Endothelial cell of umbilical vein (primary cell): ENCODE measurements around the gene TMEM14A. TPM values are rescaled to one million over a fixed set of nuclear protein-coding genes. Genes with fewer than 3 reads are reported as not detected.

Source experiments
- BruUV-seq: library from RNA; stranded (reverse); fragments of 400-500 nt; replicated peaks from 2 replicates; lab custom pipeline; 2021; lab: Mats Ljungman, UMichigan
- CTCF ChIA-PET: fragments of 300-600, 350-600 bp; sonication (Branson Sonifier 250); formaldehyde crosslinking; loops from one replicate; lab custom pipeline; 2021; ENCODE audit warnings: antibody characterized with exemption, inconsistent platforms; lab: Charles Lee
- POLR2A ChIA-PET: fragments of 300-600, 350-600 bp; sonication (Branson Sonifier 250); formaldehyde crosslinking; loops from one replicate; lab custom pipeline; 2021; ENCODE audit warnings: antibody characterized with exemption, inconsistent platforms; lab: Charles Lee
- DNase-seq: peaks from one replicate; pipeline ENCODE4 v3.0.0-alpha.2; 2011; ENCODE audit warnings: low read depth, low spot score
- FAIRE-seq: peaks from 2 replicates; lab custom pipeline; 2011; peaks lifted over from hg19 to GRCh38; lab: Jason Lieb, UNC
- H2AFZ ChIP-seq: 2 replicates; pipeline ENCODE4 v1.6.0; 2012; ENCODE audit warnings: low read depth, low read length, control low read depth, inconsistent platforms
- H3K27ac ChIP-seq: 2 replicates; pipeline ENCODE4 v1.5.1; 2011; ENCODE audit warnings: low read depth, mild to moderate bottlenecking, control low read depth, low read length, moderate library complexity; ENCODE audit not compliant: insufficient read depth
- H3K27me3 ChIP-seq, 2 experiments: 2 replicates each; pipeline versions ENCODE4 v1.6.0 to v1.6.1; 2011; ENCODE audit warnings: low read length in 2 of 2, mixed read lengths in 1 of 2; ENCODE audit not compliant: control insufficient read depth in 2 of 2, insufficient read depth in 2 of 2
- H3K36me3 ChIP-seq, 2 experiments: 2 replicates in 1 of 2; 3 replicates in 1 of 2; pipeline ENCODE4 v1.5.1; 2011; ENCODE audit warnings: low read length in 2 of 2, mild to moderate bottlenecking in 1 of 2, moderate library complexity in 1 of 2; ENCODE audit not compliant: control insufficient read depth in 2 of 2, insufficient read depth in 2 of 2; ENCODE audit errors: extremely low read depth in 1 of 2
- H3K4me1 ChIP-seq: 3 replicates; pipeline ENCODE4 v1.5.1; 2011; ENCODE audit warnings: mild to moderate bottlenecking, low read length; ENCODE audit not compliant: control insufficient read depth, insufficient read depth; ENCODE audit errors: extremely low read depth
- H3K4me2 ChIP-seq: 2 replicates; pipeline ENCODE4 v1.6.1; 2011; ENCODE audit warnings: low read length, control low read depth, mixed read lengths; ENCODE audit not compliant: insufficient read depth
- H3K4me3 ChIP-seq, 3 experiments: fragments of 200-600 bp in 1 of 3; sonication (generic), shearing (Covaris generic) in 1 of 3; replicated peaks in 1 of 3; 2 replicates each; pipeline ENCODE4 v1.5.1; 2011 to 2016; ENCODE audit warnings: control low read depth in 3 of 3, low read length in 3 of 3, mild to moderate bottlenecking in 2 of 3, inconsistent platforms in 1 of 3, low read depth in 1 of 3, moderate library complexity in 1 of 3; ENCODE audit not compliant: insufficient read depth in 1 of 3
- H3K79me2 ChIP-seq: 2 replicates; pipeline ENCODE4 v1.6.0; 2012; ENCODE audit warnings: low read length, inconsistent platforms; ENCODE audit not compliant: control insufficient read depth, insufficient read depth
- H3K9ac ChIP-seq: replicated peaks from 2 replicates; pipeline ENCODE3; 2011; ENCODE audit warnings: low read length, control low read depth; ENCODE audit not compliant: insufficient read depth; ENCODE audit errors: extremely low read depth
- H3K9me1 ChIP-seq: replicated peaks from 3 replicates; pipeline ENCODE4 v1.6.0; 2011; ENCODE audit warnings: mild to moderate bottlenecking, low read length; ENCODE audit not compliant: control insufficient read depth, insufficient read depth; ENCODE audit errors: extremely low read depth
- H3K9me3 ChIP-seq: replicated peaks from 2 replicates; pipeline ENCODE4 v1.5.1; 2012; ENCODE audit warnings: low read length, inconsistent platforms; ENCODE audit not compliant: control insufficient read depth, insufficient read depth
- H4K20me1 ChIP-seq: replicated peaks from 2 replicates; pipeline ENCODE3; 2011; ENCODE audit warnings: mild to moderate bottlenecking, low read length; ENCODE audit not compliant: control insufficient read depth, insufficient read depth; ENCODE audit errors: extremely low read depth
- EZH2 ChIP-seq: IDR thresholded peaks from 2 replicates; pipeline ENCODE4 v1.6.1; 2012; ENCODE audit warnings: borderline replicate concordance, low read depth, mild to moderate bottlenecking, moderate library complexity, low read length, inconsistent platforms; ENCODE audit not compliant: severe bottlenecking
- FOS ChIP-seq: IDR thresholded peaks from 2 replicates; pipeline ENCODE4 v1.6.1; 2011; ENCODE audit warnings: mild to moderate bottlenecking, low read length, moderate library complexity, borderline replicate concordance; ENCODE audit not compliant: insufficient read depth
- GATA2 ChIP-seq: IDR thresholded peaks from 2 replicates; pipeline ENCODE4 v1.7.0; 2011; ENCODE audit warnings: low read depth, mild to moderate bottlenecking, moderate library complexity, mixed read lengths, low read length; ENCODE audit not compliant: insufficient read length, insufficient read depth
- JUN ChIP-seq: IDR thresholded peaks from 2 replicates; pipeline ENCODE4 v1.6.1; 2011; ENCODE audit warnings: borderline replicate concordance, low read depth; ENCODE audit not compliant: insufficient read length, insufficient read depth
- MAX ChIP-seq: IDR thresholded peaks from 2 replicates; pipeline ENCODE4 v1.6.1; 2011; ENCODE audit not compliant: insufficient read depth, insufficient read length
- MYC ChIP-seq: IDR thresholded peaks from one replicate; pipeline ENCODE4 v1.6.1; 2011; ENCODE audit warnings: mild to moderate bottlenecking, low read depth, low read length
- POLR2A ChIP-seq: IDR thresholded peaks from 2 replicates; pipeline ENCODE4 v1.6.1; 2012; ENCODE audit warnings: low read depth, mild to moderate bottlenecking, control low read depth, low read length
- POLR2AphosphoS5 ChIP-seq: IDR thresholded peaks from 2 replicates; pipeline ENCODE4 v1.6.1; 2012; ENCODE audit warnings: low read depth, mild to moderate bottlenecking, control low read depth, low read length, moderate library complexity; ENCODE audit not compliant: insufficient read depth
- dilution Hi-C: fragments of 300-500 bp; cut with MboI; formaldehyde crosslinking; loops from one replicate; pipeline ENCODE4 v1.15.0; 2019; ENCODE audit warnings: low sequenced_read_pairs; ENCODE audit not compliant: extremely low pct_ligation_motif_present
- intact Hi-C: fragments of 100-400 bp; cut with micrococcal nuclease; formaldehyde crosslinking; loops from one replicate; pipeline ENCODE4 v1.10.0; 2022
- polyA plus RNA-seq, 4 experiments: library from polyadenylated mRNA; depleted of rRNA in 3 of 4; stranded (reverse) in 3 of 4; unstranded in 1 of 4; fragments of >200 nt; gene quantifications; 2 replicates each; pipeline versions ENCODE4 v1.2.1 to v1.2.3, GENCODE V29; 2011 to 2012; ENCODE audit warnings: missing spikeins in 1 of 4
- total RNA-seq: library from RNA; stranded (reverse); gene quantifications from 2 replicates; pipeline ENCODE4 v1.2.3, GENCODE V29; 2021
- TF ChIP-seq, protein P1 (sequence below), 2 donors: IDR thresholded peaks; 1 replicate in 1 of 2; 2 replicates in 1 of 2; pipeline ENCODE4 v1.5.1; 2011; ENCODE audit warnings: low read length in 2 of 2, mild to moderate bottlenecking in 2 of 2, moderate library complexity in 2 of 2, control low read depth in 1 of 2, inconsistent platforms in 1 of 2, low read depth in 1 of 2; ENCODE audit not compliant: insufficient read depth in 1 of 2; ENCODE audit errors: extremely low read depth in 1 of 2

Gene TMEM14A
- total and polyA plus RNA-seq, 2 donors (not counting 3 experiments of a cell fraction or from before 2014, with no cell fraction given) = 19.5 to 33.7 TPM

- POLR2A ChIA-PET = no interaction called here
- Histone ChIP-seq H3K9me1 (no peaks in the 10 kb centered on the region), H4K20me1 (no peaks in the 10 kb centered on the region), H3K36me3 (no peaks in the 10 kb centered on the region), H2AFZ (no peak overlapping the region), H3K79me2 (no peaks in the 10 kb centered on the region), H3K4me3 (no peak overlapping the region), H3K9ac (no peak overlapping the region), H3K27ac (no peak overlapping the region), H3K27me3 (peaks cover 0 to 2% of the 10 kb centered on the region in 2 experiments), H3K9me3 (no peaks in the 10 kb centered on the region), H3K4me2 (no peak overlapping the region), H3K4me1 (no peaks in the 10 kb centered on the region)
- CTCF ChIA-PET = interaction anchor here (0.9 to 7.8 kb wide), 3 partner anchors 13 to 234 kb away, joined by 4 to 62 read pairs (median 56); no protein-coding TSS in a partner anchor
- TF ChIP-seq JUN (no peak), EZH2 (no peak), POLR2A (no peak), MYC (no peak), POLR2AphosphoS5 (no peak), MAX (no peak), GATA2 (no peak), FOS (no peak)
- TF ChIP-seq, protein P1, sequence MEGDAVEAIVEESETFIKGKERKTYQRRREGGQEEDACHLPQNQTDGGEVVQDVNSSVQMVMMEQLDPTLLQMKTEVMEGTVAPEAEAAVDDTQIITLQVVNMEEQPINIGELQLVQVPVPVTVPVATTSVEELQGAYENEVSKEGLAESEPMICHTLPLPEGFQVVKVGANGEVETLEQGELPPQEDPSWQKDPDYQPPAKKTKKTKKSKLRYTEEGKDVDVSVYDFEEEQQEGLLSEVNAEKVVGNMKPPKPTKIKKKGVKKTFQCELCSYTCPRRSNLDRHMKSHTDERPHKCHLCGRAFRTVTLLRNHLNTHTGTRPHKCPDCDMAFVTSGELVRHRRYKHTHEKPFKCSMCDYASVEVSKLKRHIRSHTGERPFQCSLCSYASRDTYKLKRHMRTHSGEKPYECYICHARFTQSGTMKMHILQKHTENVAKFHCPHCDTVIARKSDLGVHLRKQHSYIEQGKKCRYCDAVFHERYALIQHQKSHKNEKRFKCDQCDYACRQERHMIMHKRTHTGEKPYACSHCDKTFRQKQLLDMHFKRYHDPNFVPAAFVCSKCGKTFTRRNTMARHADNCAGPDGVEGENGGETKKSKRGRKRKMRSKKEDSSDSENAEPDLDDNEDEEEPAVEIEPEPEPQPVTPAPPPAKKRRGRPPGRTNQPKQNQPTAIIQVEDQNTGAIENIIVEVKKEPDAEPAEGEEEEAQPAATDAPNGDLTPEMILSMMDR (IDR thresholded peaks at IDR 0.05; ENCODE audit: extremely low read depth in 1 of 2, insufficient read depth in 1 of 2, low read depth in 1 of 2, low read length in 2 of 2) = no peak
- BruUV-seq = no TSS peak
- intact Hi-C loops = no loop called here
- dilution Hi-C loops = no loop called here
- FAIRE-seq (no peak), DNase-seq (no peak)
Observed at GRCh38 chr6:52647199-52647598, 23.7 kb upstream of the TMEM14A start.
